KOPT-K1 (cell line): Measurements from ENCODE around the gene URI1.
"Not testable (repeated sequence)": the region's sequence is repeated elsewhere in the genome, so short reads cannot be mapped to it uniquely, and the experiment has no call there.

Experiments used
- H3K27ac ChIP-seq: fragments of 200-600 bp; sonication (generic); 2 replicates; pipeline ENCODE4 v1.5.1; 2016; ENCODE audit warnings: antibody characterized with exemption, mild to moderate bottlenecking, low read depth, low read length; ENCODE audit not compliant: poor library complexity, severe bottlenecking
- H3K36me3 ChIP-seq: fragments of 200-600 bp; sonication (generic); 2 replicates; pipeline ENCODE4 v1.5.1; 2017; ENCODE audit warnings: antibody characterized with exemption, mild to moderate bottlenecking, low read length, moderate library complexity; ENCODE audit not compliant: insufficient read depth
- H3K9me3 ChIP-seq: fragments of 200-600 bp; sonication (generic); 2 replicates; pipeline ENCODE4 v1.5.1; 2017; ENCODE audit warnings: antibody characterized with exemption, low read length, mild to moderate bottlenecking; ENCODE audit not compliant: insufficient read depth, poor library complexity, severe bottlenecking

Gene URI1

GRCh38 chr19:30041931-30042330 lies 99.9 kb downstream of the URI1 start:
- Histone ChIP-seq H3K36me3 (peaks cover 25% of the 10 kb centered on the region), H3K9me3 (peaks cover 30% of the 10 kb centered on the region)
- H3K27ac ChIP-seq = not testable (repeated sequence)

GRCh38 chr19:30043008-30043407 lies 101.0 kb downstream of the URI1 start:
- not testable (repeated sequence) for H3K27ac ChIP-seq
- peaks cover 14% of the 10 kb centered on the region for H3K36me3 ChIP-seq
- H3K9me3 ChIP-seq = peaks cover 19% of the 10 kb centered on the region

- Histone ChIP-seq H3K36me3 (peaks cover 8% of the 10 kb centered on the region), H3K9me3 (peaks cover 10% of the 10 kb centered on the region), H3K27ac (no peak overlapping the region)
Observed at GRCh38 chr19:30044273-30045248, 102.5 kb downstream of the URI1 start.

- no peak overlapping the region for H3K27ac ChIP-seq
Observed at GRCh38 chr19:30046522-30046921, 104.5 kb downstream of the URI1 start.

GRCh38 chr19:30047432-30047831 lies 105.4 kb downstream of the URI1 start:
- Histone ChIP-seq H3K27ac (no peak overlapping the region), H3K36me3 (no peaks in the 10 kb centered on the region; the same call in 1 of the 2 replicates), H3K9me3 (no peaks in the 10 kb centered on the region)

More at GRCh38 chr19:30046522-30046921, 104.5 kb downstream of the URI1 start:
- Histone ChIP-seq H3K9me3 (no peaks in the 10 kb centered on the region), H3K36me3 (no peaks in the 10 kb centered on the region; the same call in none of the 2 replicates)

- H3K27ac ChIP-seq = no peak overlapping the region
- no peaks in the 10 kb centered on the region; the same call in 1 of the 2 replicates for H3K36me3 ChIP-seq
- no peaks in the 10 kb centered on the region for H3K9me3 ChIP-seq
Observed at GRCh38 chr19:30049226-30049625, 107.2 kb downstream of the URI1 start.

GRCh38 chr19:30049846-30050667 lies 108.0 kb downstream of the URI1 start:
- no peaks in the 10 kb centered on the region for H3K9me3 ChIP-seq
- H3K27ac ChIP-seq = no peak overlapping the region
- H3K36me3 ChIP-seq = no peaks in the 10 kb centered on the region; the same call in 1 of the 2 replicates

GRCh38 chr19:30052122-30053075 lies 110.4 kb downstream of the URI1 start:
- Histone ChIP-seq H3K36me3 (no peaks in the 10 kb centered on the region; the same call in 1 of the 2 replicates), H3K27ac (no peak overlapping the region), H3K9me3 (peaks cover 5% of the 10 kb centered on the region)

GRCh38 chr19:30053558-30053957 lies 111.5 kb downstream of the URI1 start:
- H3K36me3 ChIP-seq = no peaks in the 10 kb centered on the region
- no peak overlapping the region for H3K27ac ChIP-seq
- peaks cover 5% of the 10 kb centered on the region for H3K9me3 ChIP-seq

- Histone ChIP-seq H3K36me3 (no peaks in the 10 kb centered on the region), H3K27ac (no peak overlapping the region), H3K9me3 (peaks cover 5% of the 10 kb centered on the region)
Observed at GRCh38 chr19:30054210-30054609, 112.2 kb downstream of the URI1 start.

GRCh38 chr19:30056580-30056979 lies 114.5 kb downstream of the URI1 start:
- Histone ChIP-seq H3K9me3 (peaks cover 5% of the 10 kb centered on the region), H3K36me3 (no peaks in the 10 kb centered on the region), H3K27ac (no peak overlapping the region)

- Histone ChIP-seq H3K27ac (no peak overlapping the region), H3K36me3 (no peaks in the 10 kb centered on the region), H3K9me3 (peaks cover 5% of the 10 kb centered on the region)
Observed at GRCh38 chr19:30059741-30060457, 117.9 kb downstream of the URI1 start.

- H3K36me3 ChIP-seq = no peaks in the 10 kb centered on the region
- H3K9me3 ChIP-seq = peaks cover 5% of the 10 kb centered on the region
Observed at GRCh38 chr19:30060531-30061222, 118.6 kb downstream of the URI1 start.

More at GRCh38 chr19:30060531-30061222, 118.6 kb downstream of the URI1 start:
- no peak overlapping the region for H3K27ac ChIP-seq
